Measurements from ENCODE around the gene COL6A1. TPM values are rescaled to one million over a fixed set of nuclear protein-coding genes. Genes with fewer than 3 reads are reported as not detected.

Gene COL6A1
- total and polyA plus RNA-seq, 2 donors (not counting 3 experiments of a cell fraction or from before 2014, with no cell fraction given), result 30.1 to 42.4 TPM

DNA sequence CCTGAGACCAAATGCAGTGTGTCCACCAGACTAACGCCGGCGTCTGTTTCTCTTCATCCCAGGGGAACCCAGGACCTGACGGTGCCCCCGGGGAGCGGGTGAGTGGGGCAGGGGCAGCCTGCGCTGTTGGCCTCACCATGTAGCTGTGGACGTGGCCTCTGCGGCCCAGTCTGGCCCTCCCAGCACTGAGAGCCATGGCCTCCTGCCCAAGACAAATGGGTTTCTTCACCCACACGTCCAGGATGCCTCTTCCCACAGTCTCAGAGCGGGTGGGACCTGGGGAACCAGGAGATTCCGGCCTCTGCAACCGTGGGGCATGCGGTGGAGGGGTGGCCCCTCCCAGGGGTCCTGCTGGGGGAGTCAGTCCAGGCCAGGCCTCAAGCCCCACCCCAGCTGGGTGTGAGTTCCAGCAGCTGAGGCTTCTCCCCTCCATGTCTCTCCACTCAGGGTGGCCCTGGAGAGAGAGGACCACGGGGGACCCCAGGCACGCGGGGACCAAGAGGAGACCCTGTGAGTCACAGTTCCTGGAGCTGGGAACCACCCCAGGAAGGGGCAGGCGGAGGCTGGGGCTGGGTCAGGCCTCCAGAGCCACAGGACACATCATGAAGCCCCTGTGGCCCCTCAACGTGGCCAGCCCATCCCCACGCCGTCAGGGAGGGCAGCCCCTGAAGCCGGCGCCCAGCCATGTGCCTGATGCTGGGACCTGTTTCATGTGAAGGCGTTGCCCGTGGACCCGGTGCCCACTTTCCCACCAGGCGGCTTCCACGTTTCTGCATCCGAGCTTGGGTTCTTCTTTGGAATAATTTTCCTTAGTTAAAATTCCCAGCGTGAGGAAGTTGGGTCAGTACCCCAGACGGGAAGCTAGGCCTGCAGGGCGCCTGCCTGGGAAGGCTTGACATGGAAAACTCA, 11.0 kb downstream of the COL6A1 start:
- Histone ChIP-seq H3K9me3 (replicated peaks; ENCODE audit: control insufficient read depth, insufficient read depth, low read length) (no peaks in the 10 kb centered on the region), H2AFZ (ENCODE audit: low read depth, low read length) (no peak overlapping the region), H3K27me3 (ENCODE audit: control insufficient read depth in 2 of 2, insufficient read depth in 2 of 2, low read length in 2 of 2) (no peaks in the 10 kb centered on the region), H3K4me2 (ENCODE audit: insufficient read depth, low read length) (no peak overlapping the region), H3K4me3 (replicated peaks in 1 of 3; ENCODE audit: insufficient read depth in 1 of 3, low read depth in 1 of 3, low read length in 3 of 3) (no peak overlapping the region), H4K20me1 (replicated peaks; ENCODE audit: control insufficient read depth, extremely low read depth, insufficient read depth, low read length) (no peaks in the 10 kb centered on the region), H3K79me2 (ENCODE audit: control insufficient read depth, insufficient read depth, low read length) (no peaks in the 10 kb centered on the region), H3K27ac (ENCODE audit: insufficient read depth, low read depth, low read length) (no peak overlapping the region), H3K9ac (replicated peaks; ENCODE audit: extremely low read depth, insufficient read depth, low read length) (no peak overlapping the region), H3K9me1 (replicated peaks; ENCODE audit: control insufficient read depth, extremely low read depth, insufficient read depth, low read length) (no peaks in the 10 kb centered on the region), H3K4me1 (ENCODE audit: control insufficient read depth, extremely low read depth, insufficient read depth, low read length) (no peaks in the 10 kb centered on the region), H3K36me3 (ENCODE audit: control insufficient read depth in 2 of 2, extremely low read depth in 1 of 2, insufficient read depth in 2 of 2, low read length in 2 of 2) (no peaks in the 10 kb centered on the region)
- FAIRE-seq (no peak), DNase-seq (ENCODE audit: low read depth, low spot score) (no peak)
- ChIA-PET CTCF (no interaction called here), POLR2A (no interaction called here)
- TF ChIP-seq, protein P1, sequence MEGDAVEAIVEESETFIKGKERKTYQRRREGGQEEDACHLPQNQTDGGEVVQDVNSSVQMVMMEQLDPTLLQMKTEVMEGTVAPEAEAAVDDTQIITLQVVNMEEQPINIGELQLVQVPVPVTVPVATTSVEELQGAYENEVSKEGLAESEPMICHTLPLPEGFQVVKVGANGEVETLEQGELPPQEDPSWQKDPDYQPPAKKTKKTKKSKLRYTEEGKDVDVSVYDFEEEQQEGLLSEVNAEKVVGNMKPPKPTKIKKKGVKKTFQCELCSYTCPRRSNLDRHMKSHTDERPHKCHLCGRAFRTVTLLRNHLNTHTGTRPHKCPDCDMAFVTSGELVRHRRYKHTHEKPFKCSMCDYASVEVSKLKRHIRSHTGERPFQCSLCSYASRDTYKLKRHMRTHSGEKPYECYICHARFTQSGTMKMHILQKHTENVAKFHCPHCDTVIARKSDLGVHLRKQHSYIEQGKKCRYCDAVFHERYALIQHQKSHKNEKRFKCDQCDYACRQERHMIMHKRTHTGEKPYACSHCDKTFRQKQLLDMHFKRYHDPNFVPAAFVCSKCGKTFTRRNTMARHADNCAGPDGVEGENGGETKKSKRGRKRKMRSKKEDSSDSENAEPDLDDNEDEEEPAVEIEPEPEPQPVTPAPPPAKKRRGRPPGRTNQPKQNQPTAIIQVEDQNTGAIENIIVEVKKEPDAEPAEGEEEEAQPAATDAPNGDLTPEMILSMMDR (IDR thresholded peaks at IDR 0.05; ENCODE audit: extremely low read depth in 1 of 2, insufficient read depth in 1 of 2, low read depth in 1 of 2, low read length in 2 of 2), result no peak
- TF ChIP-seq JUN (IDR thresholded peaks at IDR 0.05; ENCODE audit: borderline replicate concordance, insufficient read depth, insufficient read length, low read depth) (no peak), POLR2A (IDR thresholded peaks at IDR 0.05; ENCODE audit: low read depth, low read length) (no peak), GATA2 (IDR thresholded peaks at IDR 0.05; ENCODE audit: insufficient read depth, insufficient read length, low read depth, low read length) (no peak), EZH2 (IDR thresholded peaks at IDR 0.05; ENCODE audit: borderline replicate concordance, low read depth, low read length, severe bottlenecking) (no peak), POLR2AphosphoS5 (IDR thresholded peaks at IDR 0.05; ENCODE audit: insufficient read depth, low read depth, low read length) (no peak), MYC (IDR thresholded peaks at IDR 0.05; ENCODE audit: low read depth, low read length) (no peak), FOS (IDR thresholded peaks at IDR 0.05; ENCODE audit: borderline replicate concordance, insufficient read depth, low read length) (no peak)
- TF ChIP-seq, protein P2, sequence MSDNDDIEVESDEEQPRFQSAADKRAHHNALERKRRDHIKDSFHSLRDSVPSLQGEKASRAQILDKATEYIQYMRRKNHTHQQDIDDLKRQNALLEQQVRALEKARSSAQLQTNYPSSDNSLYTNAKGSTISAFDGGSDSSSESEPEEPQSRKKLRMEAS (IDR thresholded peaks at IDR 0.05; ENCODE audit: insufficient read depth, insufficient read length), result no peak
- dilution Hi-C loops (cut with MboI; ENCODE audit: extremely low pct_ligation_motif_present, low sequenced_read_pairs), result no loop called here
- BruUV-seq (replicated peaks), result no TSS peak
- intact Hi-C loops (cut with micrococcal nuclease), result no loop called here

Data from endothelial cell of umbilical vein (primary cell).